AG04450 (cell line): ENCODE measurements around the gene HEYL. TPM values are rescaled to one million over a fixed set of nuclear protein-coding genes. Genes with fewer than 3 reads are reported as not detected.

Source experiments
- CTCF ChIA-PET: fragments of 300-600, 350-600 bp; formaldehyde crosslinking; extraction: SDS; loops from one replicate; lab custom pipeline; 2022; ENCODE audit warnings: antibody characterized with exemption, inconsistent platforms; lab: Charles Lee
- POLR2A ChIA-PET: fragments of 350-600 bp; formaldehyde crosslinking; extraction: SDS; loops from one replicate; lab custom pipeline; 2021; ENCODE audit warnings: antibody characterized with exemption, inconsistent platforms; lab: Yijun Ruan, JAX
- DNase-seq: peaks from one replicate; pipeline ENCODE4 v3.0.0-alpha.2; 2011; ENCODE audit warnings: low read depth, low spot score
- H3K27ac ChIP-seq: one replicate; pipeline ENCODE4 v1.5.1; 2012; ENCODE audit warnings: low read depth, low read length, control low read depth
- H3K27me3 ChIP-seq: one replicate; pipeline ENCODE4 v1.6.0; 2012; ENCODE audit warnings: low read length; ENCODE audit not compliant: control insufficient read depth, insufficient read depth
- H3K4me3 ChIP-seq: 2 replicates; pipeline ENCODE4 v1.5.1; 2011; ENCODE audit warnings: mild to moderate bottlenecking, low read depth, low read length, control low read depth
- H3K9me3 ChIP-seq: 2 replicates; pipeline ENCODE4 v1.5.1; 2012; ENCODE audit warnings: low read length; ENCODE audit not compliant: control insufficient read depth, insufficient read depth
- CTCF ChIP-seq: IDR thresholded peaks from 2 replicates; pipeline ENCODE4 v1.5.1; 2011; ENCODE audit warnings: low read depth, low read length, control low read depth, inconsistent platforms
- polyA plus RNA-seq: library from polyadenylated mRNA; depleted of rRNA; stranded (reverse); fragments of >200 nt; gene quantifications from 2 replicates; pipeline ENCODE4 v1.2.3, GENCODE V29; 2011

The HEYL gene
- polyA plus RNA-seq, 1 experiment, result 0.14 TPM

GRCh38 chr1:39668894-39669293, 29.5 kb upstream of the HEYL start:
- ChIA-PET CTCF (interaction anchor here (5.6 to 9.4 kb wide), 2 partner anchors 13 to 62 kb away, joined by 40 to 128 read pairs; no protein-coding TSS in a partner anchor), POLR2A (interaction anchor here (0.6 kb wide), 2 partner anchors 41 to 138 kb away, joined by 3 to 7 read pairs; no protein-coding TSS in a partner anchor)
- Histone ChIP-seq H3K4me3 (no peak overlapping the region), H3K27me3 (peaks cover 81% of the 10 kb centered on the region), H3K27ac (no peak overlapping the region), H3K9me3 (no peaks in the 10 kb centered on the region; the same call in 1 of the 2 replicates)
- TF ChIP-seq CTCF, result no peak
- DNase-seq, result no peak

DNA sequence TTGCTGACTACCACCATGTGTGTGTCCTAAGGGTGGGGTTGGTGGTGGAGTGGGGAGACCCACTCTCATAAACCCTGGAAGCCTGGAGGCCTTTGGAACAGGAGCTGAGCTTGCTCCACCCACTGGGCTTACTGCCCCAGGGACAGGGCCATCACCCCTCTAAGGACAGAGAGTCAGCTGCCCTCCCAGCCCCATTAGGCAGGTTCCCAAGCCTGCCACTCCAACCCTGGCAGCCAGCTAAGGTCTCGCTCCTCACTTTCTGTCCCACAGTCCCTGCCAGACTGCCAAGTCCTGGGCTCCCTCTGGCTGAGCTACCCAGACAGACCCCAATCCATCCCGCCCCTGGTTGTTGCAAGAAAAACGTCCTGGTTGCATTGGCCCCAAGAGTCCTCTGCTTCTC, 28.7 kb upstream of the HEYL start:
- H3K4me3 ChIP-seq, result no peak overlapping the region
- ChIA-PET CTCF (interaction anchor here (9.4 kb wide), 1 partner anchor 12 kb away, joined by 128 read pairs; no protein-coding TSS in a partner anchor), POLR2A (no interaction called here)
- H3K27ac ChIP-seq, result no peak overlapping the region
- H3K9me3 ChIP-seq, result no peaks in the 10 kb centered on the region; the same call in 1 of the 2 replicates
- DNase-seq, result no peak
- TF ChIP-seq CTCF, result no peak
- peaks cover 79% of the 10 kb centered on the region for H3K27me3 ChIP-seq

- H3K9me3 ChIP-seq, result no peaks in the 10 kb centered on the region; the same call in 1 of the 2 replicates
- CTCF ChIA-PET, result interaction anchor here (1.1 to 9.4 kb wide), 2 partner anchors 11 to 61 kb away, joined by 5 to 128 read pairs; no protein-coding TSS in a partner anchor
- no peak overlapping the region for H3K4me3 ChIP-seq
- no peak overlapping the region for H3K27ac ChIP-seq
- no peak for DNase-seq
- H3K27me3 ChIP-seq, result peaks cover 76% of the 10 kb centered on the region
- POLR2A ChIA-PET, result no interaction called here
- no peak for TF ChIP-seq CTCF
Measured at GRCh38 chr1:39666772-39667171, 27.3 kb upstream of the HEYL start.

- POLR2A ChIA-PET, result no interaction called here
- H3K27ac ChIP-seq, result no peak overlapping the region
- DNase-seq, result no peak
- peaks cover 77% of the 10 kb centered on the region for H3K27me3 ChIP-seq
- no peaks in the 10 kb centered on the region; the same call in 1 of the 2 replicates for H3K9me3 ChIP-seq
- TF ChIP-seq CTCF, result no peak
- CTCF ChIA-PET, result no interaction called here
- no peak overlapping the region for H3K4me3 ChIP-seq
Measured at GRCh38 chr1:39663559-39663958, 24.1 kb upstream of the HEYL start.

DNA sequence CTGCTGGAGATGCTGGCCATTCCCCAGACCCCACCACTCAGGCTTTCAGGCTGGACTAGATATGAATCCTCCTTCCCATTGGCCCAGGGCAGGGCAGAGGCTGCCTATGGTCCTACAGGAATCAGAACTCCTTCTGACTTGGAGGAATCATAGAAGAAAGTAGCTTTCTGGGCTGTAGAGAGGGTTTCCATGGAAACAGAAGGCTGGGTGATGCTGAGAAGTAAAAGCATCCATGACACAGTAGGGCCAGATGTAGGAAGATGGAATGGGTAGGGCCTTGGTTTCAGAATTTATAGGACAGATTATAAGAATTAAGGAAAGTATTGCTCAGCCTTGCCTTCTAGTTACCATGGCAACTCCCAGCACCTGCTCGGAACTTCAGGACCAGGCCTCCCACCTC, 23.4 kb upstream of the HEYL start:
- POLR2A ChIA-PET, result no interaction called here
- CTCF ChIA-PET, result no interaction called here
- Histone ChIP-seq H3K9me3 (no peaks in the 10 kb centered on the region; the same call in 1 of the 2 replicates), H3K27me3 (peaks cover 72% of the 10 kb centered on the region), H3K4me3 (no peak overlapping the region), H3K27ac (no peak overlapping the region)
- no peak for DNase-seq
- TF ChIP-seq CTCF, result no peak
